ENCODE measurements around the gene CAV3.

GRCh38 chr3:8729479-8729878 lies 4.1 kb upstream of the CAV3 start:
- TF ChIP-seq REST (IDR thresholded peaks at IDR 0.05; ENCODE audit: unreplicated experiment) (no peak), CTCF (conservative IDR thresholded peaks at IDR 0.05; ENCODE audit: low read depth in 2 of 2) (no peak), EZH2 (IDR thresholded peaks at IDR 0.05; ENCODE audit: low read depth, unreplicated experiment) (no peak), POLR2AphosphoS5 (IDR thresholded peaks at IDR 0.05; ENCODE audit: low read depth) (no peak), CREB1 (CRISPR knock-in tag; IDR thresholded peaks at IDR 0.05; ENCODE audit: low read depth) (no peak), EZH2phosphoT487 (IDR thresholded peaks at IDR 0.05; ENCODE audit: unreplicated experiment) (no peak)

Data from GM23338 (cell line).